GM19463 (cell line): Measurements from ENCODE around the gene MEIS1.
"Not testable (repeated sequence)": the region's sequence is repeated elsewhere in the genome, so short reads cannot be mapped to it uniquely, and the experiment has no call there.

ENCODE experiments used
- ATAC-seq: cut with Tn5 transposase; IDR thresholded peaks from one replicate; pipeline ENCODE4 v1.9.1; 2021; ENCODE audit warnings: mild to moderate bottlenecking, moderate library complexity; ENCODE audit not compliant: unreplicated experiment

Gene MEIS1

DNA sequence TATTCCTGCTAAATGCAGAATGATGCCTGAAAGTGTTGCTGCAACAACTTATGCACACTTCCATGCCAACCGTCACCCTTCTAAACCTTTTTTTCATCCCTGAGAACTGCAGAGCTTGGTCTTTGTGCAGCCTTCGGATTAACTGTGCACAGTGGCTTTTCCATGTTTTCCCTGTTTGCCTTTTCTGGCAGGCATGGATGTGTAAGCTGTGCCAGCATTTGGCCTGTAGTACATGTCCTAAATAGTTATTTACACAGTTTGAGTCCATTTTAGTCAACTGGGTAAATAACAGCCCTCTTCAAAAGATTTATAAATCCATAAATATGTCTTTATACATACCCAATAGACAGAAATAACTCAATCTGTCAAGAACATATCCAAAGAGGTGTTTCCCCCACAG is 31.5 kb downstream of the MEIS1 start:
- no peak for ATAC-seq

DNA sequence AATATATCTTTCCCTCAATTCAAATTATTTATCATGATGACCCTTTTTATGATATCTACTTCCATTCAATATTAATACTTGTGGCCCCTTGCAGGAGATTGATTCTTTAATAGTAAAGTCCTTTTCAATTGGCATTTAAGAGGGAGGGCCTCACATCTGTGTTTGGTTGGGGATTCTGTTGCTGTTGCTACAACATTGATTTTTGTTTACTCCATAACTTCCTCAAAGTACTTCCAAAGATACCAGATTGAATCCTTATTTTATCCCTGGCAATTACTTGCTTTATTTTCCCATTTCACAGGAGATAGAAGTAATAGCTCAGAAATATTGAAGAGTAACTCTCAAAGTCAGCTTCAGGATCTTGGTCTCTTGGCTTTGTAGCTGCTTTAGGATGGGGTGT is 32.8 kb downstream of the MEIS1 start:
- no peak for ATAC-seq

DNA sequence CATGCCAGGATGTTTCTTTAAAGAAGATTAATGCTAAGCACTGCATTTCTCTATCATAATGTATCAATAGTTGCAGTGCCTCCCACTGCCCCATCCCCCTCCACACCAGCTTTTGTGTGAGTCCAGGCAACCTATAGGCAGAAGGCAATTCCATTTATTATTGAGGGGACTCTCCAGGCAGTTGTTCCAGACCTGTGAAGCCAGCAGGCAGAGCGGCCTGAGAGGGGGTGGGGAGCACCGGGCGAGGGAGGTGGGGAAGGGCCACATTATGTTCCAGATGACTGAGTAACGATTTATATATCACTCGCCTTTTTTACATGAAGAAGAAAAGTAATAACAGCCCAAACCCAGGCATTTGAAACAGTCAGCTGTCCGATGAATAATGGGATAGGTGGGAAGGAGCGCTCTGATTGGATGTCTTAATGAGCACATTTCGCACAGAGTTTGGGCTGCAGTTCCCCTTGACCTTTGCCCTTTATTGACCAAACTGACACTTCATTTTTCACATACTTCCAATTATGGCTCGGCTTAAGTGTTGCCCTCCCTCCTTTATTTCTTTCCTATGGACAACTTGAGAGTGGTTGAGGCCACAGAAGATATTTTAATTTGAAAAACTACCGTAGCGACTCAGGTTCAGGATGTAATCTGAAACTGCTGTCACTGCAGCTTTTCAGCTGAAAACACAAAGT is 34.4 kb downstream of the MEIS1 start:
- ATAC-seq, result no peak

DNA sequence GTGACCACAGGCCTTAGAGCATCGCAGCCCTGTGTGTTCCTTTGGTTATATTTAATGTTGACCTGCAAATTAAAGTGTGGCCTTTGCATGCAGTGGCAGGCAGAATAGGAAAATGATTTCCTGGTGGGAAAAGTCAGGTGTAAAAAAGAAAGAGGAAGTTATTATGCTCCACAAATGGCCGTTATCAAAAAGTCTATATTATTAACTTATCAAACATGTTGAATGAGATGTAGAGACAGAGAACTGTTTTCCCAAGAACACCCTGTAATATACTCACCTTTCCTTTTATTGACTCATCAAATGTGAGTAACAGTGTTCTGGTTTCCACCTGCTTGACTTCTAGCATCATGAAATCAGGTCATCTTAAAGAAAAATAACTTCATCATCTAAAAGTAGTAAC is 35.3 kb downstream of the MEIS1 start:
- ATAC-seq, result no peak

DNA sequence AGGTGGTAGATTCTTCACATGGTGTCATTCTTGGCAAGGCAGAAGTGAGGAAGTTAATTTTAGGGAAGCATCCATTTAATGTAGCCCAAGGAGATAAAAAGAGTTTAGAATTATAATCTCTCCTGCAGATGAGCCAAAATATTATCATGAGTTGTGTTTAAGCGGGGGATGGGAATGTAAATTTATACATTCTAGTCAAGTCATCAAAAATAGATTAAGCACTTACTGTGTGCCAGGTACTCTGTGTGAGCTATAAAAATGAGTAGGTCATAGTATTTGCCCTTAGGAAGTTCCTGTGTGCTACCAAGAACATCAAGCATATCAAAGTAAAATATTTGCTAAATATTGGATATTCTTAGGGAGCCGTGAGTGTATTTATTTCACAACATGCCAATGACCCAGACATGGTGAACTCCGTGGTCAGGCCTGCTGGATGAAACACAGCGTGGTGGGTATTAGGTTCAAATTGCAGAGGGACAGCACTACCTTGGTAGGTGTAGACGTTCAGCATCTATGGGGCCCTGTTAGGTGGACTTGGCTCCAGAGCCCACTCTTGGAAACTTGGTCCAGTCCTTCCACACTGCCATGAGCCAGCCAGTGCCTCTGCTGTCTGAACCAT is 37.4 kb downstream of the MEIS1 start:
- no peak for ATAC-seq

DNA sequence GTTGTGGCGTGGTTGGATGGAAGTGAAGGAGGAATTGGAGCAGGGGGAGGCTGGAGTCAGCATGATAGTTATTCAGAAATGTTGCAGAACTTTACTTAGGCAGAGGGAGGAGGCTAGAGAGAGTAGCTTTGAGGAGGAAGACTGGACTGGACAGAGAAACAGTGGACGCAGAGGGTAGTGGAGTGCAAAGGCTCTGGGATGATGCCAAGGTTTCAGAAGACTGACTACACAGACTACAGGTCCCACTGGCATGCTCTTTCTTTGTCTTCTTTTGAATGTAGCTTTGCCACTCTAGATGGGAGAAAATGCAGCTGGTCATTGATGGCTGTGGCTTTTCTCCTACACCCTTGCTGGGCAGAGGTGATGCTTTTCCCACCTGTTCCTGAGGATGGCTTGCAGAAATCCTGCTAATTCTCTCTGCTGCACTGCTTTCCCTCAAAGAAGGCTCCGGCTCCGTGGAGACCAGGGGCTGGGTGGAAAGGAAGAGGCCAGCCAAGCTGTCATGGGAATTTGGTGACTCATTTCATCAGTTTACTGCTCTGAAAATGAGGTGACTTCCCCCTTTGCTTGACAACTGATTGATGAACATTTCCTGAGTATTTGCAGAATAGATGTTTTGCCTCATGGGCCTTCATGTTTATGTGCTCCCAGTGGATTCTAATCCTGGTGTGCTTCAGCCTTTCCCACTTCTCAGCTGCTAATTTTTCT is 42.4 kb downstream of the MEIS1 start:
- no peak for ATAC-seq

DNA sequence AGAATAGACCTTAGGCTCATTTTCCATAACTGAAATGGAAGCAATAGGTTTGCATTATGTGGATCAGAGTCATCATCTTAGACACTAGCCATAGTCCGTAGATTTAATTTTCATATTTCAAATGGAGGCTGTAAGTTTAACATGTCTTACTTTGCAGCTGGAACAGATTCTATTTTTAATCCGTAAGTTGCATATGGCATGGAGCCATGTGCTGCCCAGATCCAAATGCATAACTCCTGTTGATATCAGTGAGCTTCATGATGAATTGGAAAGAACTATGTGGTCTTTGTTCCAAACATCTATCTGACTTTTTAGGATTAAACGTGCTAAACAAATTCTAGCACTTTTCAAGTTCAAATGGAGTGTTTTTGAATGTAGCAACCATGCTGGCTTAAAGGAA is 43.4 kb downstream of the MEIS1 start:
- no peak for ATAC-seq

GRCh38 chr2:66478731-66479316 is 43.9 kb downstream of the MEIS1 start:
- no peak for ATAC-seq

DNA sequence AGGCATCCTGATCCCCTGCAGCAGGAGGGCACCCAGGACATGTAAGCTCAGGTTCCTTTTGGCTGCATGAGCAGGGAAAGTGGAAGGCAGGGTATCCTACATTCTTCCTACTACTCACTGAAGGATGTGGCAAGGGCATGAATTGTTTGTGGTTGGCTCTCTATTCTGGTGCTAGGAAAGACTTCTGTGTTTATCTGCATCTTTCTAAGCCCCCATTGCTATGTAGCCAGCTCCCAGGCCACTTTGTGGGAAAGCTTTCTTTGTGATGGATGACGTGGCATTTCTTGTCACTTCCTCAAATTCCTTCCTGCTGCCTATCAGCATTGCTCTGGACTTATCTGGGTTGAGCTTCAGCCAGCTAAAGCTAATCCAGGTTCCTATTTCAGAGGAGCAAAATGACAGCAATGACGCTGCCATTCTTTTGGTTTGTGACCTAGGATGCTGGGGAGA is 46.2 kb downstream of the MEIS1 start:
- no peak for ATAC-seq

- not testable (repeated sequence) for ATAC-seq
Observed at GRCh38 chr2:66485252-66485651, 50.3 kb downstream of the MEIS1 start.

DNA sequence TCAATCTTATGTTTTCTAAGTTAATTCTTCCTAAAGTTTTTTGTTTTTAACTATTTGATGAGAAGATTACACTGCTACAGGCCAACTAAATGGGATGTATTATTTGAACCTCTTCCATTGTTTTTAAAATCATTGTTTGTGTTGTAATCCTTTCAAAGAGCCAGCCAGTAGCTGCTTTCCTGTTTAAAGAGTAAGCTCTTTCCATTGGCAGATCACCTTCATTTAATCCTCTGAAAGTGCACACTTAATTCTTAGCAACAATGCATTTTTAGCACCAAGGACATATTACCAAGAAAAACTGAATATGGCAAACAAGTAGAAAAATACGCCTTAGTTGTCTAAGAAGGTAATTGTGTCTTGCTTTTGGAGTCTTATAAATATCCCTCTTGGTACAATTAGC is 54.0 kb downstream of the MEIS1 start:
- no peak for ATAC-seq

DNA sequence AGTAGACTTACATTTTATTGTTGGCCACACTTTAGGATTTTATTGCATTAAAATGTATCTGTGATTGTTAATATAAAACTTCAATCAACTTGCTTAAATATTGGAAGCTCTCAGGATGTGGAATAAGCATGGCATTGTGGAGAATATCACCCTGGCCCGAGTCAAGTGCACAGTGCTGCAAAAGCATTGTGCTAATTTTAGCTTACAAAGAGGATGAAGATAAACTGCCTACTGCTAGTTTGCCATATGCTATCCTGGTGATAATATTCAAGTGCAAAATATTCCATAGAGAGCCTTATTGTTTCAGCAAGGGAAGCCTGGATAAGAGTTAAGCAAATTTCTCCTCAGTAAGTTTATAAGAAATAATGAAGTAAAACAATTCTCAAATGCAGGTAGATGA is 54.5 kb downstream of the MEIS1 start:
- no peak for ATAC-seq

DNA sequence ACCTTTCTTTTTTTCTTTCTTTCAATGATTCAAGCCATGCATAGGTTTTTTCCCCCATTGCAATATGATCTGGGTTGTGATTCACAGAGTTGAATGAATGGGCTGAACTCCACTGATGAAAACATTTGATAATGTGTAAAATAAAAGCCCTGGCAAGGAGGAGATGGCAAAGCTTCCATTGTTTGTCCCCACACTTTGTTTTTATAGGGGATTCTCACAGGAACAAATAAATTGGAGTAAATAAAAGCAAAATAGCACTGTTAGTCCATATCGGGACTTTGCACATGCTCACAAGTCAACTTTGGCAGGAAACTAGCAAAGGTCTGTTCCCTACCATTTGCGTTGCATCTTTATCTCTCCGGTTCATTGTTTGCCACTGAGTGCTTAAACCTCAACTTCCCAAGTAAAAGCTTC is 55.7 kb downstream of the MEIS1 start:
- no peak for ATAC-seq

- ATAC-seq, result no peak
Observed at GRCh38 chr2:66494708-66495107, 59.8 kb downstream of the MEIS1 start.

GRCh38 chr2:66495788-66496640 is 61.1 kb downstream of the MEIS1 start:
- ATAC-seq, result no peak

- no peak for ATAC-seq
Observed at GRCh38 chr2:66496670-66497420, 61.9 kb downstream of the MEIS1 start.

DNA sequence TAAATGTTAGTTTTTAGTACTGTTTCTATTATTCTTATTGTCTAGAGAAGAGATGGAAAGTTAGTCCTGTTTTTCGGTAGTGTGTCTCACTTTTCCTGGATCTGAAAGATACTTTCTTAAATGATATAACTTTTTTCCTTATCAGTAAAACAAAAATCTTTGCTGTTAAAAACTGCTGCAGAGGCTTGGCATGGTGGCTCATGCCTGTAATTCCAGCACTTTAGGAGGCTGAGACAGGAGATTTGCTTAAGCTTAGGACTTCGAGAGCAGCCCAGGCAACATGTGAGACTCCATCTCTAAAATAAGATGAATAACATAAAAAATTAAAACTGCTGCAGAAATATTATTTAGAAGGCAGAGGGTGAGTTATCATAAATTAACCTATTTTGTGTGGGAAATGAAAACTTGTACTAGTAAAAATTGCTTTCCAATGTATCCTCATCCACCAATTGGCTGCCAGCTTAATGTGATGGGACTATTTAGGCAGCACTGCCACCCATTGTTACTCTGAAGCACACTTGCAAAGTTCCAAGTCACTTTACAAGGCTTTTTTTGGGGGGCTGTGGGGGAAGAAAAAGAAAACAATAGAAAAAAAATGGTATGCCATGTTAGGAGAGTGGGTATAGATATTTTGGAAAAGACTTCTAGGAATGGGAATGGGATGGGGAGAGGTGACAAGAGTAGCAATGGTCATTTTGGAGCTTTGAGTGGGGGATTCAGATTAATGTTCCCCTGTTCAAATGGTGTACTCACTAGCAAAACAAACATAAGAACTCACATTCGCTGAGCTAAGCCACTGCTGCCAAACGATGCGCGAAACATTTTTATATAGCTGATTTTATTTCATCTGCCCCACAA is 62.7 kb downstream of the MEIS1 start:
- no peak for ATAC-seq

DNA sequence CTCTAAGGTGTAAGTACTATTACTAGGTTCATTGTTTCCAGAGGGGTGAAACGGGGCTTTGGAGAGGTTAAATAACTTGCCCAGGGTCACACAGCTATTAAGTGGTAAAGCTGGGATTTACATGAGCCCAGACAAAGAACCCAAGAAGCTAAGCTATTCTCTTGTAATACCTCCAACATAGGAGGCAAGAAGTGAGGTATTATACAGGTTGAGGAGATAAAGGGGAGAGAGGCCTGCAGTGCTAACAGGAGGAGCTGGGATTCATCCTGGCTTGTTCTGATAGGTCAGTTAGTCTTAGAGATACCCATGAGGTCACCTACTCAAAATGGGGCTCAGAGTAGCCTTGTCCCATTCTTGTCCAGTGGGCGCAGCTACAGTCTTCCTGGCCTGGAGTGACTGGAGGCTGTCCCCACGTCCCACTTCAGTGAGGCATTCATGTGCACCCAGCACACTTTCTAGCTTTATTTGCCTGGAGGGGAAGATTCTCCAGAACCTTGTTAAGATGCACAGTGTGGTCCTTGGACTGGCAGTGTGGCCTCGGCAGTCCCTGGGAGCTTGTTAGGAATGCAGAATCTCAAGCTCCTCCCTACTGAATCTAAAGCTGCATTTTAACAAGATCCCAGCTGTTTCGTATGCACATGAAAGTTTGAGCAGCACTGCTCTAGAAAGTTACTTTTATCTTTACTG is 63.5 kb downstream of the MEIS1 start:
- ATAC-seq, result no peak

GRCh38 chr2:66501267-66501666 is 66.3 kb downstream of the MEIS1 start:
- ATAC-seq, result no peak
